IMR-90 (cell line): ENCODE results near the gene SSR3. TPM values are rescaled to one million over a fixed set of nuclear protein-coding genes. Genes with fewer than 3 reads are reported as not detected.

Experiments
- ATAC-seq: fragments of 200-7000 bp; cut with Tn5 transposase; 2 replicates; pipeline ENCODE4 v1.9.1; 2020; ENCODE audit warnings: low read depth, mild to moderate bottlenecking, moderate library complexity
- BruUV-seq: library from RNA; stranded (reverse); fragments of 400-500 nt; replicated peaks from 2 replicates; lab custom pipeline; 2021; lab: Mats Ljungman, UMichigan
- CTCF ChIA-PET: fragments of 300-600 bp; formaldehyde crosslinking; extraction: SDS; loops from one replicate; lab custom pipeline; 2021; ENCODE audit warnings: antibody characterized with exemption; lab: Yijun Ruan, JAX
- POLR2A ChIA-PET: fragments of 300-600 bp; sonication (Branson Sonifier 250); formaldehyde crosslinking; loops from one replicate; lab custom pipeline; 2022; ENCODE audit warnings: antibody characterized with exemption; ENCODE audit not compliant: unreplicated experiment; lab: Charles Lee
- DNase-seq: peaks from one replicate; pipeline ENCODE4 v3.0.0; 2013
- H2AFZ ChIP-seq: replicated peaks from 2 replicates; pipeline ENCODE3; 2013; ENCODE audit warnings: low read length, mild to moderate bottlenecking; ENCODE audit not compliant: poor library complexity
- H2AK5ac ChIP-seq: 2 replicates; pipeline ENCODE4 v1.6.1; 2013; ENCODE audit warnings: low read depth, low read length, inconsistent platforms
- H2AK9ac ChIP-seq: replicated peaks from 2 replicates; pipeline ENCODE3; 2013; ENCODE audit warnings: mild to moderate bottlenecking, low read depth, low read length, moderate library complexity; ENCODE audit not compliant: poor library complexity
- H2BK120ac ChIP-seq: 2 replicates; pipeline ENCODE4 v1.6.1; 2013; ENCODE audit warnings: low read depth, low read length, inconsistent platforms
- H2BK15ac ChIP-seq: 3 replicates; pipeline ENCODE4 v1.6.1; 2013; ENCODE audit warnings: low read depth, low read length, inconsistent platforms
- H2BK20ac ChIP-seq: 2 replicates; pipeline ENCODE4 v1.6.1; 2013; ENCODE audit warnings: low read depth, mild to moderate bottlenecking, inconsistent platforms, low read length, moderate library complexity
- H2BK5ac ChIP-seq: 2 replicates; pipeline ENCODE4 v1.6.1; 2013; ENCODE audit warnings: mild to moderate bottlenecking, low read depth, low read length, inconsistent platforms; ENCODE audit not compliant: poor library complexity, severe bottlenecking
- H3K14ac ChIP-seq: replicated peaks from 2 replicates; pipeline ENCODE4 v1.6.1; 2013; ENCODE audit warnings: low read depth, low read length, inconsistent platforms
- H3K18ac ChIP-seq: 2 replicates; pipeline ENCODE4 v1.6.1; 2013; ENCODE audit warnings: low read depth, low read length, control low read depth
- H3K23ac ChIP-seq: 2 replicates; pipeline ENCODE4 v1.6.1; 2013; ENCODE audit warnings: low read depth, low read length, inconsistent platforms
- H3K27ac ChIP-seq: 2 replicates; pipeline ENCODE4 v1.5.1; 2013; ENCODE audit warnings: mild to moderate bottlenecking, control low read depth, low read length; ENCODE audit not compliant: insufficient read depth
- H3K27me3 ChIP-seq: 2 replicates; pipeline ENCODE4 v1.6.1; 2013; ENCODE audit warnings: low read length; ENCODE audit not compliant: control insufficient read depth, insufficient read depth
- H3K36me3 ChIP-seq: 2 replicates; pipeline ENCODE4 v1.6.1; 2013; ENCODE audit warnings: low read length, mixed read lengths; ENCODE audit not compliant: control insufficient read depth, insufficient read depth
- H3K4ac ChIP-seq: 2 replicates; pipeline ENCODE4 v1.6.1; 2013; ENCODE audit warnings: low read depth, low read length, inconsistent platforms
- H3K4me1 ChIP-seq: 2 replicates; pipeline ENCODE4 v1.6.1; 2013; ENCODE audit warnings: low read length, mixed read lengths; ENCODE audit not compliant: control insufficient read depth, insufficient read depth
- H3K4me2 ChIP-seq: 2 replicates; pipeline ENCODE4 v1.6.1; 2013; ENCODE audit warnings: low read depth, mild to moderate bottlenecking, control low read depth, low read length, moderate library complexity
- H3K4me3 ChIP-seq: 2 replicates; pipeline ENCODE4 v1.5.1; 2013; ENCODE audit warnings: low read depth, mild to moderate bottlenecking, control low read depth, low read length, moderate library complexity; ENCODE audit not compliant: insufficient read depth
- H3K56ac ChIP-seq: 2 replicates; pipeline ENCODE4 v1.6.1; 2013; ENCODE audit warnings: low read length, inconsistent platforms; ENCODE audit not compliant: insufficient read depth; ENCODE audit errors: extremely low read depth
- H3K79me1 ChIP-seq, 2 experiments: 2 replicates each; pipeline ENCODE4 v1.6.1; 2013; ENCODE audit warnings: low read length in 2 of 2, inconsistent platforms in 1 of 2, low read depth in 1 of 2
- H3K9ac ChIP-seq: 2 replicates; pipeline ENCODE4 v1.6.1; 2013; ENCODE audit warnings: low read depth, low read length, control low read depth
- H3K9me1 ChIP-seq: 2 replicates; pipeline ENCODE4 v1.6.1; 2013; ENCODE audit warnings: low read length, inconsistent platforms; ENCODE audit not compliant: insufficient read depth
- H3K9me3 ChIP-seq: 2 replicates; pipeline ENCODE4 v1.6.1; 2013; ENCODE audit warnings: low read length; ENCODE audit not compliant: control insufficient read depth, insufficient read depth
- H4K20me1 ChIP-seq: 2 replicates; pipeline ENCODE4 v1.6.1; 2013; ENCODE audit warnings: low read length, inconsistent platforms; ENCODE audit not compliant: insufficient read depth
- H4K5ac ChIP-seq: 2 replicates; pipeline ENCODE4 v1.6.1; 2013; ENCODE audit warnings: mild to moderate bottlenecking, low read depth, low read length, control low read depth
- H4K8ac ChIP-seq, 2 experiments: 2 replicates each; pipeline ENCODE4 v1.6.1; 2013; ENCODE audit warnings: low read depth in 2 of 2, low read length in 2 of 2, control low read depth in 1 of 2, inconsistent platforms in 1 of 2
- H4K91ac ChIP-seq: 2 replicates; pipeline ENCODE4 v1.6.1; 2013; ENCODE audit warnings: low read depth, low read length, inconsistent platforms; ENCODE audit not compliant: insufficient read depth
- BHLHE40 ChIP-seq: fragments of 150-350 bp; IDR thresholded peaks from 2 replicates; pipeline ENCODE4 v1.6.1; 2016; ENCODE audit warnings: mild to moderate bottlenecking, low read depth, low read length
- CEBPB ChIP-seq: IDR thresholded peaks from 2 replicates; pipeline ENCODE4 v1.6.1; 2012; ENCODE audit warnings: low read depth, low read length, improper control_type of control experiment
- CHD1 ChIP-seq: IDR thresholded peaks from 2 replicates; pipeline ENCODE4 v1.6.1; 2012; ENCODE audit warnings: low read depth, low read length, improper control_type of control experiment
- FOS ChIP-seq: fragments of 150-350 bp; IDR thresholded peaks from 2 replicates; pipeline ENCODE4 v1.6.1; 2016; ENCODE audit warnings: low read depth, low read length
- MAFK ChIP-seq: IDR thresholded peaks from 2 replicates; pipeline ENCODE4 v1.6.1; 2012; ENCODE audit warnings: low read depth, low read length, improper control_type of control experiment
- MAZ ChIP-seq: IDR thresholded peaks from 2 replicates; pipeline ENCODE4 v1.6.1; 2012; ENCODE audit warnings: low read depth, mild to moderate bottlenecking, low read length, improper control_type of control experiment, moderate library complexity, borderline replicate concordance
- MXI1 ChIP-seq: IDR thresholded peaks from 2 replicates; pipeline ENCODE4 v1.6.1; 2012; ENCODE audit warnings: low read depth, mild to moderate bottlenecking, low read length, moderate library complexity, borderline replicate concordance
- POLR2A ChIP-seq: IDR thresholded peaks from 2 replicates; pipeline ENCODE4 v1.6.1; 2012; ENCODE audit warnings: mild to moderate bottlenecking, low read depth, low read length
- RAD21 ChIP-seq: IDR thresholded peaks from 2 replicates; pipeline ENCODE4 v1.6.1; 2012; ENCODE audit warnings: low read length, improper control_type of control experiment
- RCOR1 ChIP-seq: IDR thresholded peaks from 2 replicates; pipeline ENCODE4 v1.6.1; 2012; ENCODE audit warnings: mild to moderate bottlenecking, low read length, improper control_type of control experiment; ENCODE audit not compliant: insufficient replicate concordance
- SMC3 ChIP-seq: fragments of 150-350 bp; IDR thresholded peaks from 2 replicates; pipeline ENCODE4 v1.6.1; 2016; ENCODE audit warnings: low read depth, mild to moderate bottlenecking, antibody characterized with exemption, low read length, moderate library complexity
- WGBS, 2 experiments: methylation state at CpG; one replicate each; pipeline versions ENCODE4 v1.1.5 to v1.1.7; 2013; ENCODE audit warnings: missing lambda C conversion rate in 2 of 2; ENCODE audit not compliant: insufficient read length in 1 of 2; ENCODE audit errors: extremely low coverage in 2 of 2; 5-methylcytosine and 5-hydroxymethylcytosine counted together
- dilution Hi-C: fragments of 300-500 bp; cut with HindIII; formaldehyde crosslinking; loops from one replicate; pipeline ENCODE4 v1.14.3; 2018; ENCODE audit warnings: low sequenced_read_pairs; ENCODE audit not compliant: unreplicated experiment
- in situ Hi-C: fragments of 300-500 bp; cut with MboI; formaldehyde crosslinking; loops from 3 replicates; pipeline ENCODE4 v1.14.3; 2019; ENCODE audit warnings: low sequenced_read_pairs, inconsistent platforms, mixed read lengths
- intact Hi-C: fragments of 100-400 bp; cut with micrococcal nuclease; formaldehyde crosslinking; loops from 2 replicates; pipeline ENCODE4 v1.10.0; 2022
- polyA plus RNA-seq, 3 experiments: library from polyadenylated mRNA; depleted of rRNA; stranded (reverse); fragments of >200 nt; gene quantifications; 2 replicates each; pipeline ENCODE4 v1.2.3, GENCODE V29; 2012; ENCODE audit warnings: low replicate concordance in 1 of 3
- total RNA-seq: library from RNA; depleted of rRNA; stranded (reverse); fragments of >200 nt; gene quantifications from 2 replicates; pipeline ENCODE4 v1.2.3, GENCODE V29; 2012
- TF ChIP-seq, protein P1 (sequence below): fragments of 150-350 bp; IDR thresholded peaks from 2 replicates; pipeline ENCODE4 v1.6.1; 2017; ENCODE audit warnings: mild to moderate bottlenecking, antibody characterized with exemption, low read length, low read depth
- TF ChIP-seq, protein P2 (sequence below): conservative IDR thresholded peaks from 2 replicates; pipeline ENCODE4 v1.5.1; 2012; ENCODE audit warnings: mild to moderate bottlenecking, low read depth, low read length, improper control_type of control experiment

The SSR3 gene
- total and polyA plus RNA-seq, 2 of the 4 experiments (the other 2 are of a cell fraction), result 246 to 608 TPM

DNA sequence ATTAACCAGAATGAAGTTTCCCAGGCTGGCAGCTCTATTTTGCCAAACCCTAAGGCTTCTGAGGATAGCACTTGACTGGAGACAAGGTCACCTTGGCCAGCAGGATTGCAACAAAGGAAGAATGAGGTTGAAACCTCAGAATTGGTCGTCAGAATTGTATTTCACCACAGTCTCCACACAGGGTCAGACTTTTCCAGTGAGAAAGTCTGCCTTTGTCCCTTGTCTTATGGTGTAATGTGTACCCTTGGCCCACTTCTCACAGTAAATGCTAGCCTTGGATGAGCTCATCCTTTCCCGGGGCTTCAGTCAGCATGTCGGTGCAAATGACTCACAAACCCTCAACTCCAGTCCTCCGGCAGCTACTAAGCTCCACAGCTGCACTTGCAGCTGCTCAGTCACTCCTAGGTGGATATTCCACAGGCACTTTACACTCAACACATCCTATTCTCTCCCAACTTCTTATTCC is 19.7 kb downstream of the SSR3 start (continued):
- TF ChIP-seq, protein P1, sequence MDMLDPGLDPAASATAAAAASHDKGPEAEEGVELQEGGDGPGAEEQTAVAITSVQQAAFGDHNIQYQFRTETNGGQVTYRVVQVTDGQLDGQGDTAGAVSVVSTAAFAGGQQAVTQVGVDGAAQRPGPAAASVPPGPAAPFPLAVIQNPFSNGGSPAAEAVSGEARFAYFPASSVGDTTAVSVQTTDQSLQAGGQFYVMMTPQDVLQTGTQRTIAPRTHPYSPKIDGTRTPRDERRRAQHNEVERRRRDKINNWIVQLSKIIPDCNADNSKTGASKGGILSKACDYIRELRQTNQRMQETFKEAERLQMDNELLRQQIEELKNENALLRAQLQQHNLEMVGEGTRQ, result no peak
- peak; percentile 63 for TF ChIP-seq MAFK

DNA sequence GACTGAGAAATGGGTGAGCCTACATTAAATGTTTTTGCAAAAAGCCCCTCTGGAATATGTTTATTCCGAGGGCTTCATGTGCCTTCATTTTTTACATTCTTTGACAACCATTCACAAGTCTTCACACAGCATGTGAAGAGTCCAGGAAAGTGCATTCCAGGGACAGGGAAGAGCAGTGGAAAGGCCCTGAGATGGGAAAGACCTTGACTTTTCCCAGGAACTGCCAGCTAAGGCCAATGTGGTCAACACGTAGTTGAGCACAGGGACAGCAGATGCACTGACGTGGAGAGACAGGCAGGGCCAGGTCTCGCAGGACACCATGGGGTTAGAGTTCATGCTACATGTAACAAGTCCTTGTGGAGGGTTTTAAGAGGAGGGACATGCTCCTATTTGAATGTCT is 21.7 kb downstream of the SSR3 start:
- intact Hi-C loops (no loop called here), dilution Hi-C loops (no loop called here), in situ Hi-C loops (loop anchor here (25.0 kb wide), 1 partner anchor 304 kb away; the partner anchor contains the start of gene LEKR1)
- no peak overlapping the region for H2AFZ ChIP-seq
- peaks cover 25% of the 10 kb centered on the region for H4K20me1 ChIP-seq
- H3K56ac ChIP-seq, result no peak overlapping the region
- H2BK120ac ChIP-seq, result peak overlapping the region; percentile 23; the same call in 1 of the 2 replicates
- peak overlapping the region; percentile 7; the same call in 1 of the 2 replicates for H3K4me2 ChIP-seq
- H3K4ac ChIP-seq, result peak overlapping the region; percentile 55
- BruUV-seq, result no TSS peak
- peaks cover 18% of the 10 kb centered on the region for H3K9me1 ChIP-seq
- peak overlapping the region; percentile 63 for H3K14ac ChIP-seq
- no peak overlapping the region for H2BK15ac ChIP-seq
- H3K9me3 ChIP-seq, result no peaks in the 10 kb centered on the region
- no peak overlapping the region for H3K9ac ChIP-seq
- no peak overlapping the region for H3K27ac ChIP-seq
- H4K5ac ChIP-seq, result no peak overlapping the region
- ChIA-PET POLR2A (no interaction called here), CTCF (no interaction called here)
- no peak overlapping the region for H4K91ac ChIP-seq
- no peaks in the 10 kb centered on the region for H3K27me3 ChIP-seq
- 64% methylated on average over 3 of the region's 4 CpGs; no CpG with 5 or more reads in 1 of the 2 experiments for WGBS, 2 experiments
- H3K4me1 ChIP-seq, result peaks cover 16% of the 10 kb centered on the region
- no peak overlapping the region for H2BK20ac ChIP-seq
- peak overlapping the region; percentile 4; the same call in 1 of the 2 replicates for H3K18ac ChIP-seq
- peaks cover 0 to 22% of the 10 kb centered on the region in 2 experiments; a peak in 2 of 4 replicates for H3K79me1 ChIP-seq
- H2AK5ac ChIP-seq, result peak overlapping the region; percentile 27; the same call in 1 of the 2 replicates
- no peaks in the 10 kb centered on the region for H3K36me3 ChIP-seq
- ATAC-seq (peak; percentile 36), DNase-seq (peak; percentile 72)
- H4K8ac ChIP-seq, result peak overlapping the region in 1 of 2 experiments; percentile 77; a peak in 2 of 4 replicates
- no peak overlapping the region for H2BK5ac ChIP-seq
- no peak overlapping the region for H3K4me3 ChIP-seq
- H3K23ac ChIP-seq, result no peak overlapping the region; the same call in 1 of the 2 replicates
- no peak overlapping the region for H2AK9ac ChIP-seq
- TF ChIP-seq BHLHE40 (no peak), CEBPB (no peak), FOS (no peak), MAZ (no peak), CHD1 (no peak), RAD21 (no peak), SMC3 (no peak), POLR2A (no peak), MAFK (no peak), MXI1 (no peak), RCOR1 (no peak)
- TF ChIP-seq, protein P2, sequence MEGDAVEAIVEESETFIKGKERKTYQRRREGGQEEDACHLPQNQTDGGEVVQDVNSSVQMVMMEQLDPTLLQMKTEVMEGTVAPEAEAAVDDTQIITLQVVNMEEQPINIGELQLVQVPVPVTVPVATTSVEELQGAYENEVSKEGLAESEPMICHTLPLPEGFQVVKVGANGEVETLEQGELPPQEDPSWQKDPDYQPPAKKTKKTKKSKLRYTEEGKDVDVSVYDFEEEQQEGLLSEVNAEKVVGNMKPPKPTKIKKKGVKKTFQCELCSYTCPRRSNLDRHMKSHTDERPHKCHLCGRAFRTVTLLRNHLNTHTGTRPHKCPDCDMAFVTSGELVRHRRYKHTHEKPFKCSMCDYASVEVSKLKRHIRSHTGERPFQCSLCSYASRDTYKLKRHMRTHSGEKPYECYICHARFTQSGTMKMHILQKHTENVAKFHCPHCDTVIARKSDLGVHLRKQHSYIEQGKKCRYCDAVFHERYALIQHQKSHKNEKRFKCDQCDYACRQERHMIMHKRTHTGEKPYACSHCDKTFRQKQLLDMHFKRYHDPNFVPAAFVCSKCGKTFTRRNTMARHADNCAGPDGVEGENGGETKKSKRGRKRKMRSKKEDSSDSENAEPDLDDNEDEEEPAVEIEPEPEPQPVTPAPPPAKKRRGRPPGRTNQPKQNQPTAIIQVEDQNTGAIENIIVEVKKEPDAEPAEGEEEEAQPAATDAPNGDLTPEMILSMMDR, result no peak
- TF ChIP-seq, protein P1, result no peak
